Spleen (tissue), 11 donors: ENCODE results near the gene PALLD. TPM values are rescaled to one million over a fixed set of nuclear protein-coding genes. Genes with fewer than 3 reads are reported as not detected.

ENCODE experiments used
- DNase-seq: peaks from one replicate; pipeline ENCODE4 v3.0.0-alpha.2; 2020
- H3K27ac ChIP-seq, 8 donors: fragments of 200-600 bp; sonication (generic) in 7 of 8; 1 replicate in 4 of 8; 2 replicates in 4 of 8; pipeline versions ENCODE4 v1.5.0 to v1.8.0; 2016 to 2021; ENCODE audit warnings: inconsistent platforms in 4 of 8, mild to moderate bottlenecking in 4 of 8, moderate library complexity in 1 of 8
- H3K27me3 ChIP-seq, 7 donors: fragments of 200-600 bp; sonication (generic) in 6 of 7; replicated peaks in 1 of 7; 1 replicate in 4 of 7; 2 replicates in 3 of 7; pipeline versions ENCODE4 v1.5.0 to v1.8.0; 2016 to 2021; ENCODE audit warnings: inconsistent platforms in 3 of 7, mild to moderate bottlenecking in 1 of 7
- H3K36me3 ChIP-seq, 6 donors: fragments of 200-600 bp; sonication (generic) in 5 of 6; 1 replicate in 4 of 6; 2 replicates in 2 of 6; pipeline versions ENCODE4 v1.5.0 to v1.8.0; 2016 to 2021; ENCODE audit warnings: inconsistent platforms in 2 of 6
- H3K4me1 ChIP-seq, 6 donors: fragments of 200-600 bp; sonication (generic) in 5 of 6; 1 replicate in 3 of 6; 2 replicates in 3 of 6; pipeline versions ENCODE4 v1.5.0 to v1.8.0; 2016 to 2021; ENCODE audit warnings: inconsistent platforms in 3 of 6
- H3K4me3 ChIP-seq, 8 donors: fragments of 200-600 bp; sonication (generic) in 7 of 8; 1 replicate in 4 of 8; 2 replicates in 4 of 8; pipeline versions ENCODE4 v1.5.0 to v1.8.0; 2016 to 2021; ENCODE audit warnings: inconsistent platforms in 4 of 8, mild to moderate bottlenecking in 4 of 8, moderate library complexity in 2 of 8
- H3K9me3 ChIP-seq, 8 donors: fragments of 200-600 bp; sonication (generic) in 7 of 8; 1 replicate in 4 of 8; 2 replicates in 4 of 8; pipeline versions ENCODE4 v1.5.0 to v1.8.0; 2016 to 2021; ENCODE audit warnings: inconsistent platforms in 4 of 8
- POLR2A ChIP-seq, 3 donors: fragments of 450-650 bp; IDR thresholded peaks; one replicate each; pipeline ENCODE4 v1.5.1; 2017; ENCODE audit warnings: antibody characterized with exemption in 3 of 3, mild to moderate bottlenecking in 1 of 3
- POLR2AphosphoS5 ChIP-seq, 3 donors: sonication (generic); formaldehyde crosslinking; IDR thresholded peaks; one replicate each; pipeline ENCODE4 v1.5.1; 2017; ENCODE audit warnings: antibody characterized with exemption in 3 of 3
- WGBS, 5 donors: extraction: QIAGEN DNeasy Blood & Tissue Kit in 3 of 5; methylation state at CpG; one replicate each; pipeline versions ENCODE4 v1.1.5 to v1.1.7; 2013 to 2018; 5-methylcytosine and 5-hydroxymethylcytosine counted together
- intact Hi-C: fragments of 100-400 bp; cut with DNase I; formaldehyde crosslinking; loops from one replicate; pipeline ENCODE4 v1.15.0; 2023; ENCODE audit warnings: low total_unique reads
- polyA plus RNA-seq, 3 donors: library from polyadenylated mRNA; stranded (reverse); fragments of 200-250 nt; gene quantifications; one replicate each; pipeline ENCODE4 v1.2.1, GENCODE V29; 2013
- total RNA-seq, 7 donors: library from RNA; depleted of rRNA in 3 of 7; stranded (reverse); fragments of >200 nt in 3 of 7; fragmentation: NEBNext Ultra II Directional in 4 of 7; extraction: Animal tissue kit (Norgen Biotek cat#: 25700) in 4 of 7; gene quantifications; one replicate each; pipeline versions ENCODE4 v1.1.0 to v1.2.1, GENCODE V29; 2016 to 2021
- TF ChIP-seq, protein P1 (sequence below), 11 experiments: fragments of 200-600 bp in 7 of 11; fragments of 450-650 bp in 4 of 11; sonication (generic) in 4 of 11; IDR thresholded peaks in 8 of 11; conservative IDR thresholded peaks in 3 of 11; 1 replicate in 7 of 11; 2 replicates in 4 of 11; pipeline versions ENCODE4 v1.4.0 to v1.8.0; 2016 to 2021; ENCODE audit warnings: antibody characterized with exemption in 11 of 11, inconsistent platforms in 4 of 11, mild to moderate bottlenecking in 1 of 11
- donor health status: healthy with polysubstance abuse.
- donor health status: DM: no; HTN: no; CAD: no; lungs with moderate emphysema.
- donor health status: DM: no; HTN: no; CAD: no.
- donor health status: Bipolar disorder and iron deficiency.
- donor health status: healthy.
- donor health status: DM: no; HTN: no; CAD: no.
- donor health status: DM: yes; HTN: yes; CAD: no.

Gene PALLD
- total and polyA plus RNA-seq, 10 donors = 24.3 to 228 (median 142) TPM

DNA sequence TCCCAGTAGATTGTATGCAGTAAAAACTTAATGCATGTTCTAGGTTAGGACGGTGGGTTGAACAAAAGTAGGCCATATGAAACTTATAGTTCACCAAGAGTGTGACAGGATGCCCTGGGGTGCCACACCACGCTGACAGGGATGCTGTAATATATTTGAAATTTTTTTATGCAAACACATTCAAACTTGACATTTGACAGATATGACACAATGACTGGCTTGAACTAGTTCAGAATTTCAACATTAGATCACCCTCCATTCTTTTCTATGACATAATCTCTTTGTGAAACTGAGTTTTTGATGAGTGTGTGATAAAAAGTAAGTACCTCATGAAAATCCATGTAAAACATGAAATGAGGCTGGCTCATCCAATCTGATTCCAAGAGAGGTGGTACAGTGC lies 198.4 kb downstream of the PALLD start:
- intact Hi-C loops = no loop called here
- TF ChIP-seq POLR2A (IDR thresholded peaks at IDR 0.05) (no peak), POLR2AphosphoS5 (IDR thresholded peaks at IDR 0.05) (no peak)
- TF ChIP-seq, protein P1, sequence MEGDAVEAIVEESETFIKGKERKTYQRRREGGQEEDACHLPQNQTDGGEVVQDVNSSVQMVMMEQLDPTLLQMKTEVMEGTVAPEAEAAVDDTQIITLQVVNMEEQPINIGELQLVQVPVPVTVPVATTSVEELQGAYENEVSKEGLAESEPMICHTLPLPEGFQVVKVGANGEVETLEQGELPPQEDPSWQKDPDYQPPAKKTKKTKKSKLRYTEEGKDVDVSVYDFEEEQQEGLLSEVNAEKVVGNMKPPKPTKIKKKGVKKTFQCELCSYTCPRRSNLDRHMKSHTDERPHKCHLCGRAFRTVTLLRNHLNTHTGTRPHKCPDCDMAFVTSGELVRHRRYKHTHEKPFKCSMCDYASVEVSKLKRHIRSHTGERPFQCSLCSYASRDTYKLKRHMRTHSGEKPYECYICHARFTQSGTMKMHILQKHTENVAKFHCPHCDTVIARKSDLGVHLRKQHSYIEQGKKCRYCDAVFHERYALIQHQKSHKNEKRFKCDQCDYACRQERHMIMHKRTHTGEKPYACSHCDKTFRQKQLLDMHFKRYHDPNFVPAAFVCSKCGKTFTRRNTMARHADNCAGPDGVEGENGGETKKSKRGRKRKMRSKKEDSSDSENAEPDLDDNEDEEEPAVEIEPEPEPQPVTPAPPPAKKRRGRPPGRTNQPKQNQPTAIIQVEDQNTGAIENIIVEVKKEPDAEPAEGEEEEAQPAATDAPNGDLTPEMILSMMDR (IDR thresholded peaks at IDR 0.05 in 8 of 11, conservative IDR thresholded peaks at IDR 0.05 in 3 of 11) = no peak
- H3K27ac ChIP-seq = no peak overlapping the region
- no peak for DNase-seq
- H3K4me1 ChIP-seq = peaks cover 0 to 16% (median 0%) of the 10 kb centered on the region in 6 donors
- H3K36me3 ChIP-seq = no peaks in the 10 kb centered on the region
- H3K27me3 ChIP-seq = no peaks in the 10 kb centered on the region
- H3K4me3 ChIP-seq = no peak overlapping the region
- no peaks in the 10 kb centered on the region for H3K9me3 ChIP-seq
- WGBS, 5 donors = 77 to 96% (median 84%) methylated on average over 2 of the region's 2 CpGs

DNA sequence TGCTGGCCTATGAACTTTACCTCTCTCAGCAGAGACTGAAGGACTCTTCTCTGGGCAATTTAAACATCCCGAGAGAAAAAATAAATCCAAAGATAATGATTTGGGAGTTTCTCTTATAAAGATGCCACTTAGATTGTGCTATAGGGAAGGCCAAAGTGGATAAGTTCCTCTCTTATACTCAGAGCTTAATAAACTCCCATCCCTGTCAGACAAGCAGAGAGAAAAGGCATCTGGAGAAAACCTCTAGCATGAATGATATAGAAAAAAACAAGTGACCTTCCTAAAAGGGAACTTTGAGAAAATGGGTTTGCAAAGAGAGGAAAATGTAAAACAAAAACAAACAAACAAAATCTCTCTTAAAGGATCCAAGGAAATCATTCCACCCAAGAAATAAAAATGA lies 199.4 kb downstream of the PALLD start:
- peaks cover 0 to 16% (median 0%) of the 10 kb centered on the region in 6 donors for H3K4me1 ChIP-seq
- H3K27ac ChIP-seq = no peak overlapping the region
- 68 to 94% (median 85%) methylated on average over 1 of the region's 1 CpG for WGBS, 5 donors
- H3K9me3 ChIP-seq = no peaks in the 10 kb centered on the region
- no peaks in the 10 kb centered on the region for H3K36me3 ChIP-seq
- H3K27me3 ChIP-seq = no peaks in the 10 kb centered on the region
- intact Hi-C loops = no loop called here
- TF ChIP-seq POLR2AphosphoS5 (IDR thresholded peaks at IDR 0.05) = no peak
- no peak for TF ChIP-seq POLR2A (IDR thresholded peaks at IDR 0.05)
- TF ChIP-seq, protein P1 (IDR thresholded peaks at IDR 0.05 in 8 of 11, conservative IDR thresholded peaks at IDR 0.05 in 3 of 11) = no peak
- DNase-seq = no peak
- H3K4me3 ChIP-seq = no peak overlapping the region

DNA sequence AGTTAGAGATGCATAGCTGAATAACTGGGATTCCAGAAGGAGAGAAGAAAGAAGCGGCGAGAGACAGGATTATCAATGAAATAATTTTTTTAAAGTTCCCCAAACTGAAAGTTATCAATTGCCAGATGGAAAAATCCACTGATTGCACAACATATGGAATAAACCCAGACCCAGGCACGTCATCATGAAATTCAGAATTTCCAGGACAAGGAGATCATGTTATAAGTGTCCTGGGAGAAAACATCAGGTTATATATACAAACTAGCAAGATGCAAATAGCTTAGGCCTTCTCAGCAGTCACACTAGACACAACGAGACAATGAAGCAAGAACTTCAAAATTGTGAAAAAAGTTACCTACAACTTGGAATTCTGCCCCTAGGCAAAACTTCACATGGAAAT lies 200.0 kb downstream of the PALLD start:
- TF ChIP-seq POLR2A (IDR thresholded peaks at IDR 0.05) (no peak), POLR2AphosphoS5 (IDR thresholded peaks at IDR 0.05) (no peak)
- TF ChIP-seq, protein P1 (IDR thresholded peaks at IDR 0.05 in 8 of 11, conservative IDR thresholded peaks at IDR 0.05 in 3 of 11) = no peak
- WGBS, 5 donors = 77 to 93% (median 89%) methylated on average over 4 of the region's 4 CpGs
- Histone ChIP-seq H3K36me3 (no peaks in the 10 kb centered on the region), H3K4me1 (peaks cover 0 to 16% (median 0%) of the 10 kb centered on the region in 6 donors), H3K4me3 (no peak overlapping the region), H3K27me3 (no peaks in the 10 kb centered on the region), H3K27ac (no peak overlapping the region), H3K9me3 (no peaks in the 10 kb centered on the region)
- intact Hi-C loops = no loop called here
- no peak for DNase-seq

DNA sequence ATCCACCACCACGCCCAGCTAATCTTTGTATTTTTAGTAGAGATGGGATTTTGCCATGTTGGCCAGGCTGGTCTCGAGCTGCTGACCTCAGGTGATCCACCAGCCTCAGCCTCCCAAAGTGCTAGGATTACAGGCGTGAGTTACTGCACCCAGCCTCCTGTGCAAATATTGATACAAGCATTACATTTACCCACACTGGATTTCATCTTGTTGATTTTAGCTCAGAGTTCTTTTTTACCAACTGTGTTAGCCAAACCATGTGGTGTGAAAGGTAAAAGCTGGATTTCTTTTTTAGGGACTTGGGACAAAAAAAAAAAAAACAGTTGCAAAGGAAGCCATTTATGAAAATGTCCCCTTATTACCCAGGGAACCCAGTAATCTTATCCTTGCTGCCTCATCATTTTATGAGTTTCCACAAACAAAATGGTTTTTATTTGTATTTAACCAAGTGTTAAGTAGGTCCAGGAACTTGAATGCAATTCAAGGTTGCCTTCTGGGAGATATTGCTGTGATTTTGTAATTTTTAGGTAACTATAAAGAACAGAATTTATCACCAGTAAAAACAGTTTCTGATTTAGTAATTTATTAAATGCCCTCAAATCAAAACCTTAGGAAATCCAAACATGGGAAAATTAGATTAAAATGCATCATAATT lies 202.5 kb downstream of the PALLD start:
- Histone ChIP-seq H3K27me3 (no peaks in the 10 kb centered on the region), H3K4me1 (peaks cover 0 to 3% (median 0%) of the 10 kb centered on the region in 6 donors), H3K36me3 (no peaks in the 10 kb centered on the region), H3K4me3 (no peak overlapping the region), H3K9me3 (no peaks in the 10 kb centered on the region), H3K27ac (no peak overlapping the region)
- intact Hi-C loops = no loop called here
- TF ChIP-seq, protein P1 (IDR thresholded peaks at IDR 0.05 in 8 of 11, conservative IDR thresholded peaks at IDR 0.05 in 3 of 11) = no peak
- TF ChIP-seq POLR2A (IDR thresholded peaks at IDR 0.05) (no peak), POLR2AphosphoS5 (IDR thresholded peaks at IDR 0.05) (no peak)
- WGBS, 5 donors = 74 to 94% (median 78%) methylated on average over 3 of the region's 3 CpGs
- no peak for DNase-seq
